NCI-H1436 treated with DMSO at 0.1 percent for 48 hours (cell line): ENCODE results near the gene KREMEN1.

Source experiments
- DNase-seq: peaks from one replicate; lab custom pipeline; 2025; lab: John Stamatoyannopoulos, UW

The KREMEN1 gene

GRCh38 chr22:29149841-29150555 lies 77.2 kb downstream of the KREMEN1 start:
- no peak for DNase-seq

- no peak for DNase-seq
Measured at GRCh38 chr22:29150701-29151100, 77.9 kb downstream of the KREMEN1 start.

GRCh38 chr22:29151316-29151715 lies 78.5 kb downstream of the KREMEN1 start:
- no peak for DNase-seq

GRCh38 chr22:29152045-29152953 lies 79.5 kb downstream of the KREMEN1 start:
- no peak for DNase-seq

- DNase-seq = no peak
Measured at GRCh38 chr22:29152954-29153719, 80.3 kb downstream of the KREMEN1 start.

- DNase-seq = no peak
Measured at GRCh38 chr22:29154364-29155048, 81.7 kb downstream of the KREMEN1 start.

GRCh38 chr22:29155966-29156365 lies 83.1 kb downstream of the KREMEN1 start:
- no peak for DNase-seq

GRCh38 chr22:29156507-29156906 lies 83.7 kb downstream of the KREMEN1 start:
- no peak for DNase-seq

GRCh38 chr22:29157759-29158535 lies 85.1 kb downstream of the KREMEN1 start:
- no peak for DNase-seq

GRCh38 chr22:29158546-29158945 lies 85.7 kb downstream of the KREMEN1 start:
- no peak for DNase-seq

GRCh38 chr22:29163808-29164207 lies 91.0 kb downstream of the KREMEN1 start:
- no peak for DNase-seq

GRCh38 chr22:29165321-29166060 lies 92.7 kb downstream of the KREMEN1 start:
- no peak for DNase-seq

GRCh38 chr22:29166180-29166579 lies 93.3 kb downstream of the KREMEN1 start:
- DNase-seq = no peak

- no peak for DNase-seq
Measured at GRCh38 chr22:29167032-29167911, 94.4 kb downstream of the KREMEN1 start.

- no peak for DNase-seq
Measured at GRCh38 chr22:29171721-29172120, 98.9 kb downstream of the KREMEN1 start.

- no peak for DNase-seq
Measured at GRCh38 chr22:29172216-29172615, 99.4 kb downstream of the KREMEN1 start.

- no peak for DNase-seq
Measured at GRCh38 chr22:29175312-29175835, 102.5 kb downstream of the KREMEN1 start.

- no peak for DNase-seq
Measured at GRCh38 chr22:29183971-29184848, 111.4 kb downstream of the KREMEN1 start.
